Measurements from ENCODE around the gene CCDC190.

- TF ChIP-seq POLR2A (IDR thresholded peaks at IDR 0.05) (no peak), CTCF (IDR thresholded peaks at IDR 0.05 in 8 of 11, conservative IDR thresholded peaks at IDR 0.05 in 3 of 11) (no peak), POLR2AphosphoS5 (IDR thresholded peaks at IDR 0.05) (no peak)
Measured at GRCh38 chr1:162908236-162908635, 47.3 kb upstream of the CCDC190 start.

All from spleen (tissue), 7 donors.